IMR-90 (cell line): Measurements from ENCODE around the gene CRYBB1.

ENCODE experiments used
- BHLHE40 ChIP-seq: fragments of 150-350 bp; IDR thresholded peaks from 2 replicates; pipeline ENCODE4 v1.6.1; 2016; ENCODE audit warnings: mild to moderate bottlenecking, low read depth, low read length
- CEBPB ChIP-seq: IDR thresholded peaks from 2 replicates; pipeline ENCODE4 v1.6.1; 2012; ENCODE audit warnings: low read depth, low read length, improper control_type of control experiment
- CHD1 ChIP-seq: IDR thresholded peaks from 2 replicates; pipeline ENCODE4 v1.6.1; 2012; ENCODE audit warnings: low read depth, low read length, improper control_type of control experiment
- CTCF ChIP-seq: conservative IDR thresholded peaks from 2 replicates; pipeline ENCODE4 v1.5.1; 2012; ENCODE audit warnings: mild to moderate bottlenecking, low read depth, low read length, improper control_type of control experiment
- FOS ChIP-seq: fragments of 150-350 bp; IDR thresholded peaks from 2 replicates; pipeline ENCODE4 v1.6.1; 2016; ENCODE audit warnings: low read depth, low read length
- MXI1 ChIP-seq: IDR thresholded peaks from 2 replicates; pipeline ENCODE4 v1.6.1; 2012; ENCODE audit warnings: low read depth, mild to moderate bottlenecking, low read length, moderate library complexity, borderline replicate concordance
- NFE2L2 ChIP-seq: fragments of 150-350 bp; IDR thresholded peaks from 2 replicates; pipeline ENCODE4 v1.6.1; 2016; ENCODE audit warnings: low read depth, mild to moderate bottlenecking, low read length
- POLR2A ChIP-seq: IDR thresholded peaks from 2 replicates; pipeline ENCODE4 v1.6.1; 2012; ENCODE audit warnings: mild to moderate bottlenecking, low read depth, low read length
- RAD21 ChIP-seq: IDR thresholded peaks from 2 replicates; pipeline ENCODE4 v1.6.1; 2012; ENCODE audit warnings: low read length, improper control_type of control experiment
- RCOR1 ChIP-seq: IDR thresholded peaks from 2 replicates; pipeline ENCODE4 v1.6.1; 2012; ENCODE audit warnings: mild to moderate bottlenecking, low read length, improper control_type of control experiment; ENCODE audit not compliant: insufficient replicate concordance
- RFX5 ChIP-seq: IDR thresholded peaks from 2 replicates; pipeline ENCODE4 v1.8.0; 2012; ENCODE audit warnings: low read depth, mild to moderate bottlenecking, low read length, moderate library complexity
- TF ChIP-seq, protein P1 (sequence below): fragments of 150-350 bp; IDR thresholded peaks from 2 replicates; pipeline ENCODE4 v1.6.1; 2017; ENCODE audit warnings: mild to moderate bottlenecking, antibody characterized with exemption, low read length, low read depth
- TF ChIP-seq, protein P2 (sequence below): fragments of 150-350 bp; IDR thresholded peaks from 2 replicates; pipeline ENCODE4 v1.6.1; 2016; ENCODE audit warnings: low read depth, mild to moderate bottlenecking, low read length, moderate library complexity, borderline replicate concordance

GRCh38 chr22:26636296-26636695 is 18.5 kb upstream of the CRYBB1 start:
- TF ChIP-seq POLR2A = no peak
- TF ChIP-seq CHD1 = no peak
- TF ChIP-seq CTCF = no peak
- no peak for TF ChIP-seq CEBPB
- TF ChIP-seq, protein P1, sequence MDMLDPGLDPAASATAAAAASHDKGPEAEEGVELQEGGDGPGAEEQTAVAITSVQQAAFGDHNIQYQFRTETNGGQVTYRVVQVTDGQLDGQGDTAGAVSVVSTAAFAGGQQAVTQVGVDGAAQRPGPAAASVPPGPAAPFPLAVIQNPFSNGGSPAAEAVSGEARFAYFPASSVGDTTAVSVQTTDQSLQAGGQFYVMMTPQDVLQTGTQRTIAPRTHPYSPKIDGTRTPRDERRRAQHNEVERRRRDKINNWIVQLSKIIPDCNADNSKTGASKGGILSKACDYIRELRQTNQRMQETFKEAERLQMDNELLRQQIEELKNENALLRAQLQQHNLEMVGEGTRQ = no peak
- no peak for TF ChIP-seq RCOR1
- no peak for TF ChIP-seq FOS
- TF ChIP-seq, protein P2, sequence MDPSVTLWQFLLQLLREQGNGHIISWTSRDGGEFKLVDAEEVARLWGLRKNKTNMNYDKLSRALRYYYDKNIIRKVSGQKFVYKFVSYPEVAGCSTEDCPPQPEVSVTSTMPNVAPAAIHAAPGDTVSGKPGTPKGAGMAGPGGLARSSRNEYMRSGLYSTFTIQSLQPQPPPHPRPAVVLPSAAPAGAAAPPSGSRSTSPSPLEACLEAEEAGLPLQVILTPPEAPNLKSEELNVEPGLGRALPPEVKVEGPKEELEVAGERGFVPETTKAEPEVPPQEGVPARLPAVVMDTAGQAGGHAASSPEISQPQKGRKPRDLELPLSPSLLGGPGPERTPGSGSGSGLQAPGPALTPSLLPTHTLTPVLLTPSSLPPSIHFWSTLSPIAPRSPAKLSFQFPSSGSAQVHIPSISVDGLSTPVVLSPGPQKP = no peak
- no peak for TF ChIP-seq RAD21
- TF ChIP-seq MXI1 = no peak
- no peak for TF ChIP-seq RFX5
- TF ChIP-seq BHLHE40 = no peak
- no peak for TF ChIP-seq NFE2L2
